ENCODE measurements around the gene FOXI2. TPM values are rescaled to one million over a fixed set of nuclear protein-coding genes. Genes with fewer than 3 reads are reported as not detected.
A peak's percentile ranks its signal among the peaks of the same experiment; 100 is the strongest.

Gene FOXI2
- 1 to 10 TPM; 1.0 to 4.3 (median 2.0) TPM for polyA plus RNA-seq (ENCODE audit: insufficient read length in 4 of 4)

DNA sequence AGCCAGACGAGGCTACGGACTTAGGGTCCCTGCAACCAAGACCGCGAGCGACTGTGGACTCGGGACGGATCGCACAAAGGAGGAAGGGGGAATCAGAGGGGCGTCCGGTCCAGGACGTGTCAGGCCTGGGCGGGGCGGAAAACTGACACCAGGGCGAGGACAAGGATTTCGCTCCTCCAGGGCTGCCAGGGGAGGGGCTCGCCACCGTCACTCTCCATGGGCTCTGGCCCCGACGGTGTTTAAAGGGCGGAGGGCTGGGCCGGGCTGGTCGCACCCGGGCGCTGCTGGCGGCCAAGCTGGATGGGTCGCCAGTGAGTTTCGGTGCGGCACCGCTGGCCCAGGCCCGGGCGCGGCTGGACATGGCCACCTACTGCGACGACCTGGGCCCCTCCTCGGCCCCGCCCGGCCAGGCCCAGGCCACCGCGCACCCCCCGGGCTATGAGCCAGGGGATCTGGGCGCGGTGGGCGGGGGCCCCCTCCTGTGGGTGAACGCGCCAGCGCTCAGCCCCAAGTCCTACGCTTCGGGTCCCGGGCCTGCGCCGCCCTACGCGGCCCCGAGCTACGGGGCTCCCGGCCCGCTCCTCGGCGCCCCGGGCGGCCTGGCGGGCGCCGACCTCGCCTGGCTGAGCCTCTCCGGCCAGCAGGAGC is at the start of gene FOXI2:
FOXI2 (plus strand) TSS at position 271 of the 648 bp plus-strand sequence; CDS start at position 360, 89 bp downstream.
- peak in 2 of 4 donors; percentile 32 to 39 for DNase-seq (ENCODE audit: low read depth in 4 of 4, low spot score in 2 of 4)

DNA sequence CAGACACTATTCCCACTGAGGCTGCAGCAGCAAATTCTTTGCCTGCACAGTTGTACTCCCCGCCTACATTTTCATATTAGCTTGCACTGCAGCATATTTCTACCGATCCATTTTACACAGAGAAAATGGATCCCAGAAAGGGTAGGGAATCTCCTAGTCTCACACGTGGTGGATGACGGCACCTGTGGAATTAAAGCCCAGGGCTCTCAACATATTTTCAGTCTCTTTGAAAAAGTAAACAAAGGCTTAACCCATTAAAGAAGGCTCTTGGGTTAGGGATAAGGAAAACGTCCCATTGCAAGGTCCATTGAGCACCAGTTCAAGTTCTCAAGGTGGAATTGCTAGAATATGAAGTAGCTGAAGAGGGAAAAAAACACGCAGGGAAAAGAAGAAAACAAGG is 49.4 kb upstream of the FOXI2 start:
- no peak for DNase-seq (ENCODE audit: low read depth in 4 of 4, low spot score in 2 of 4)

DNA sequence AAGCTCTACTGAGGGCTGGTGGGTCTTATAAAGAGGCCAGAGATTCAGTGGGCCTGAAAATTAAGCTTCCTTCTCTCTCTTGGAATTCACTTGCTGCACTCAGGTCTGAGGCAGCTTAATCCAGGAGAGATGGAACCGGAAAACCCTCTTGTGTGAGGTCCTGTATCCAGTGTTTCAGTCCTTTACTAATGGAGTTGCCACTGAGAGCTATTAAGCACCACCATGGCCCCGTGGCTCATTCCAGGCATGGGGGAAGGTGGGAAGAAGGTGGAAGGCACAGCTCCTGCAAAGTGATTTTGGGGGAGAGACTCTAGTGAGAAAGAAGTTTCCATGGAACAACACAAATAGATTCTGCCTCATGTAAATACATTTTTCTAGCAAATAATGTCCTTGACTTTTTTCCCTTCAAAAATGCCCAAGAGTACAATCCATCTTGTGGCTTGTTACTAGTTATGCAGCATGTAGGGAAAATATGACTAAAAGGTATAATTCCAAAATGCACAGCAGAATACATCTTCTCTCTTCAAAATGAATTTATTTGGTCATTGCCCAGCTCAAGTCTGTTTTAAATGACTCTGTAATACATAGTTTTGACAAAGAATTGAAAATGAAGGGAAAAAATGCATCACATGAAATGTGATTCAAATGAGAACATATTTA is 46.7 kb upstream of the FOXI2 start:
- no peak for DNase-seq (ENCODE audit: low read depth in 4 of 4, low spot score in 2 of 4)

DNA sequence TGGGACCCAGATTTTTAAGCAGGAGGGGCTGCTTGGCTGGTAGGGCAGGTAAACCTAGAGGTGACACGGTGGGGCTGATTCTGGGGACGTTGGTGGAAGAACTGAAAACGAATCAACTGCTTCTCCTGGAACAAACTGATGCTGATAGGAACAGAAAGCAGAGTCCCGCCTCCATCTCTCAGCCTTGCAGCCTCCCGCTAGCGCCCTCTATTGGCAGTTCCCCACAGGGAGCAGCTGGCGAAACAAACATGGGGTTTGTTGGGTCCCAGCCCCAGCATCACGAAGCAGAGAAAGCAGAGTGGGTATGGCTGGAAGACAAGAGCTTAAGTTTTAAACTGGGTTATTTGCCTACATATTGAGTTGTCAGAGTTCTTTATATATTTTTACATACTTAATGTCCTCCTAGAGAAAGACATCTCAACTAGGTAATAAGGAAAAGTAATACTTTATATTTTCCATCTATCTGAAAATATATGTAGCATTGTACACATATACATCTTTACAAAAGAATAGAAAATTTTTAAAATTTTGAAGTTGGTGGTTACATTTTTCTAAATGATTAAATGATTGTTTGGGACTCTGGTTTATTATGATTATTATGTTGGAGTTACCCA is 42.3 kb upstream of the FOXI2 start:
- DNase-seq (ENCODE audit: low read depth in 4 of 4, low spot score in 2 of 4), result no peak

DNA sequence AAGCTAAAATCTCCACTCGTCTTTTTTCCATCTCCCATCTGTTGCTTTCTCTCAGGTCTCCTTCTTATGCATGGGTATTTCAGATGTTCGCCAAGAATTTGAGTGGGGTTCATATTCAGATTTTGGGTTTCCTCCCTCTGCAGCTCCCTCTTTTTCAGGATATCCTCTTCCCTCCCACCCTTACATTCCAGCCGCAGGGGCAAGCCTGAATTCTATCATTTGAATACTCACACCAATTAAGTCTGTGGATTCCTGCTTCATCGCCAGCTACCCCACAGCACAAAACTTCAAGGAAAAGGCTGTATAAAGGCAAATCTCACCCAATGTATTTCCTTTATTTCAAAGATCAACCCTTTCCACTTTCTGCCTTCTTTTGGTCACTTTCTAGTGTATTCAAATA is 41.6 kb upstream of the FOXI2 start:
- no peak for DNase-seq (ENCODE audit: low read depth in 4 of 4, low spot score in 2 of 4)

DNA sequence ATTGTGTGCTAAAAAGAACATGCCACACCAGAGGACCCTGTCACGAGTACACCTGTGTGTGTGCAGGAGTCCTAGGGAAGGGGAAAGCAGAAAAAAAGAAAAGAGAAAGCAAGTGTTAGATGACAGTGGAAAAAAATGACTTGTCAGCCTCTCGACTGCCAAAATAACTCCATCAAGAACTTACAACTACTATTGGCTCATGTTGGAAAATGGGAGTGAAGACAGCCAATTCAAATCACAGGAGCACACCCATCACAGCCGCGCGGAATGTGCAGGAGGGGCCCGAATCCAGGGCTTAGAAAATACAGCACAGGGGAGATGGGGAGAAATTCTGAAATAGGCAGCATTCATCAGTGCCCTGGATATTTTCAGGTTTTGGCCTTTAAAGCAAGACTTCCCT is 38.1 kb upstream of the FOXI2 start:
- DNase-seq (ENCODE audit: low read depth in 4 of 4, low spot score in 2 of 4), result no peak

DNA sequence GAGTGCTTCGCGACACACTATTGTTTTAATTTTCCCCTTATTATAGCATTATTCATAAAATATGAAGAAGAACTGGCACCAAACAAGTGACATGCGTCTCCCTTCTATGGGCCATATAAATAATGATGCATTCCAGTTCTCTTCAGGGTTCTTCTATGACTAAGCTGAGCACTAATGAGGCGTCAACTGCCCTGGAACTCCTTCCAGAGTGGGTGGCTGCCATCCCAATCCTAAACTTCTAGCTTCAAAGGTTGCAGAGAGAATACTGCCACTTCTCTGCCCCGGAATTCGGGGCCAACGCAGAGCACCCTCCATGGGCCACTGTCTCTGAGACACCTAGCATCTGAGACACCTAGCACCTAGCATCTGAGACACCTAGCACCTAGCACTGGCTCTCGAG is 37.7 kb upstream of the FOXI2 start:
- DNase-seq (ENCODE audit: low read depth in 4 of 4, low spot score in 2 of 4), result no peak

DNA sequence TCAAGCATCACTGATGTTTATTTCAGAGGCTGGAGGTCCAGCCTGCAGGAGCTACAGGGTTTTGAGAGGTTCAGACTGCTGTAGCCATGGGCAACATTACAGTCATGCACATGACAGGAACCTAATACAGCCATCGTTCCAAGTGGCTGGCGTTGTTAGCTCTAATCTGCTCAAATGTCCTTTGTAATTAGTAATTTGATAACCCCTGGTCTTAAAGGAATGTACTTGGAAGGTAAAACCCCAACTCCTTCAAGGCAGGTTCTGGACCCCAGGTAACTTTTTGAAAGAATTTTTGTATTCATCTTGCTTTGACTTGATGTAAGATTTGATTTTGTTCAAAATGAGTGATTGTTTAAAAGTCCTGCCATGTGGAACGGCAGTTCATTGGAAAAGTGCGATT is 34.7 kb upstream of the FOXI2 start:
- peak; percentile 30 to 56 (median 46) for DNase-seq (ENCODE audit: low read depth in 4 of 4, low spot score in 2 of 4)

DNA sequence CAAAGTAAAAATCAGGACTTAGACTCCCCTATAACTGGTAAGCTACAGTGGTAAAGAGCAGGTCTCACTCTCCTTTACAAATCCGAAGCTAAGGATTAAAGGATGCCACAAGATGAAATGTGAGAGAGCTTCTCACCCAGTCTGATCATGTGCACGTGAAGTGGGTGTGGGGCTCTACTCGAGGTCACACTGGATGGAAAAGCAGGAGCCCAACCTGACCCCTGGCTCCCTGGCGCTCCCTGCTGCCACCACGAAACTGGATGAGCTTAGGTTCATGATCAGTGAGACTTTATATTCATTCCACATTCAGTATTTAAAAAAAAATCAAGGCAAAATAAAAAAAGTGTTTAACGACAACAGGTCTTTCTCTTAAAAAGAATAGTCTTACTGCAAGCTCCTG is 21.7 kb upstream of the FOXI2 start:
- no peak for DNase-seq (ENCODE audit: low read depth in 4 of 4, low spot score in 2 of 4)

DNA sequence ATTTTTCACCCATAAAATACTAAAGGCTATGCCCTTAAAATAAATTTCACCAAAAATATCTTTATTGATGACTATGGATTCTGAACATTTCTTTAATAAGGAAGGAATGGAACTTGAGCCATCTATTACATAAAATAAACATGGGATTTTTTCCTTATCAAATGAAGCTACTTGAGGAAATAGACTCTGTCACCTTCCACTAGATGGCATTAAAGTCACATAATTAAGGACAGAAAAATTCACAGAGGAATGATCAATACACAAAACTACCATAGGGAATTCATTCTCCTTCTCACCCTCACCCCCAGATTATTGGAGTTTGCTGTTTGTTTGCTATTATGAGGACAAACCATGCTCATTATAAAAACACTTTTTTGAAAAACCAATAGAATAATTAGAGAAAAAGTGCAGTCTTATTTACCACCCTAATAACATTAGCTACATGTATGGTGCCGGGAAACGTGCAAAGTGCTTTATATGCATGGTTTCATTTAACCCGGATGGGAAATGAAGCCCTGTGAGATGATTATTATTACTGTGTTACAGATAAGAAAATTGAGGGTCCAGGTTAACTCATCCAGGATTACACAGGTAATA is 21.1 kb upstream of the FOXI2 start:
- DNase-seq (ENCODE audit: low read depth in 4 of 4, low spot score in 2 of 4), result no peak

DNA sequence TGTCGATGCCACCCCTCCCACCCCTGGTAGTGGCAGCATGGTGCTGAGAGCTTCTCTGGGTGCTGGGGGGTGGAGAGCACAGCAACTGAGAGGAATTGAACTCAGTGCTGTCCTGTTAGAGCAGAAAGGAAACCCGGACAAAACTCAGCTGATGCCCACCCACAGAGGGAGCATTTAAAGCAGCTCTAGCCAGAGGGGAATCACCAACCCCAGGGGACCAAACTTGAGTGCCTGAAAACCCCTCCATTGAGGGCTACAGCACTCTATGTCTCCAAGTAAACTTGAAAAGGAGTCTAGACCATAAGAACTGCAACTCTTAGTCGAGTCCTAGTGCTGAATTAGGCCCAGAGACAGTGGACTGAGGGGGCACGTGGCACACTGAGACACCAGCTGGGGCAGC is 16.8 kb upstream of the FOXI2 start:
- DNase-seq (ENCODE audit: low read depth in 4 of 4, low spot score in 2 of 4), result no peak

DNA sequence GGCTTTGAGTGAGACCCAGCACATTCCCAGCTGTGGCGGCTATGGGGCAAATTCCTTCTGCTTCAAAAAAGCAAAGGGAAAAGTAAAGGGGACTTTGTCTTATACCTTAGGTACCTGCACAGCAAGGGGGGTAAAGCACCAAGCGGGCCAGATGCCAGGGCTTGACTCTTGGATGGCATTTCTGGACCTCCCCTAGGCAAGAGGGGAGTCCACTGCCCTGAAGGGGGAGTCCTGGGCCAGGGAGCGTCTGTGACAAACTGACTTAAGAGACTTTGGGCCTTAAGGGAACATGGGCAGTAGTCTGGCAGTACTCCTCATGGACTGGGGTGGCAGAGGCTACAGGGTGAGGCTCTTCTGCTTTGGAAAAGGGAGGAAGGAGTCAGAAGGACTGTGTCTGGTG is 16.1 kb upstream of the FOXI2 start:
- DNase-seq (ENCODE audit: low read depth in 4 of 4, low spot score in 2 of 4), result no peak

DNA sequence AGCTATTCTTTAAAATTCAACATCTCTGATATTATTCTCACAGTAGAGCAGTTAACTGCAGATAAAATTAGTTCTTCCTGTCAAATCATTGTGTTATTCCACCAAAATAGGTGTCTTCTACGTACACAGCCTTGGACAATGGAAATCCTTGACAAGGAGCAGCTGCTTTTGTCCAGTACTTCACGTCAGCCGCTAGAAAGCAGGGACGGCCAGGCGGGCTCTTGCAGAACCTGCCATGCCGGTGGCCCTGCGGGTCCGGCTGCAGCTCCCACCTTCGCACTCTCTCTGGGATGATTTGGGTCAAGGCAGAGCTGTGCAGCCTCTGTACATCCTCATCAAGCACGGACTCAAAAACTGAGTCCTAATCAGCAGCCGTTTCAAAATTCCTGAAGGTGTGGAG is 2.2 kb upstream of the FOXI2 start:
- DNase-seq (ENCODE audit: low read depth in 4 of 4, low spot score in 2 of 4), result no peak

DNA sequence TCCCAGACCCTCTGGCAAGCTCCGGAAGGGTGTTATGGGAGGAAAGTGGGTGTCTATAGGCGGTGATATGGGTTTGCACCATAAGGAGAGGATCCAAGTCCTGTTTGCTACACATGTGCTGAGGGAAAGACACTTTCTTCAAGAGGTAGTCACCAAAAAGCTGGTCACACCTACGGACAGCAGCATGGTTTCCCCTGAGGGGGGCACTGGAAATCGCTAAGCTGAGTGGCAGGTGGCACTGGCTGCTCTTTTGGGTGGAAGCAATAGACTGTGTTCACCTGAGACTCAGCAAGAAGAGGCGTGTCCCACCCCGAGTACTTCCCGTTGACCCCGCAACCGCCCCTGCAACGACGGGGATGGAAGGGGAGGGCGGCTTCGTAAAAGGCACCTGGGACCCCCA is 1.8 kb upstream of the FOXI2 start:
- DNase-seq (ENCODE audit: low read depth in 4 of 4, low spot score in 2 of 4), result no peak

DNA sequence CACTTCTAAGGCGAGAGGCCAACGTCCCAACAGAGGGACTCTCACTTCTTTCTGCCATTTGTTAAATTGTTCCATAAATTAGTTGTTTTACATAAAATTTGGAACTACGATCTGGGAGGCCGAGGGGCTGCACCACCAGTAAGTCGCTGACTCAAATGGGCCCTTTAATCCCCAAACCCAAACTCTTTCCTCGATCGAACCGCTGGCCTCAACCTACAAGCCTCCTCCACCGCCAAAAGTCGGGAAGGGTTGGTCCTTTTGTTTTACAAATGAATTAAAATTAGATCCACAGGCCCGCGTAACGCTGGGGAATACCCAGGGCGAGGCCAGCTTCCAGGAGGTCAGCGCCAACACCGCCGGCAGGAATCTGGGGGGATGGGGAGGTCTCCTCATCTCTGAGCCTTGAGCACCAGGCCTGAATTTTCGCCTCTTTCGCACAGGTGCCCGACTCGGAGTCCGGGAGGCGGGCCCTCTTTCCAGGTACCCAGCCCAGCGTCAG is 1.2 kb upstream of the FOXI2 start:
- no peak for DNase-seq (ENCODE audit: low read depth in 4 of 4, low spot score in 2 of 4)

DNA sequence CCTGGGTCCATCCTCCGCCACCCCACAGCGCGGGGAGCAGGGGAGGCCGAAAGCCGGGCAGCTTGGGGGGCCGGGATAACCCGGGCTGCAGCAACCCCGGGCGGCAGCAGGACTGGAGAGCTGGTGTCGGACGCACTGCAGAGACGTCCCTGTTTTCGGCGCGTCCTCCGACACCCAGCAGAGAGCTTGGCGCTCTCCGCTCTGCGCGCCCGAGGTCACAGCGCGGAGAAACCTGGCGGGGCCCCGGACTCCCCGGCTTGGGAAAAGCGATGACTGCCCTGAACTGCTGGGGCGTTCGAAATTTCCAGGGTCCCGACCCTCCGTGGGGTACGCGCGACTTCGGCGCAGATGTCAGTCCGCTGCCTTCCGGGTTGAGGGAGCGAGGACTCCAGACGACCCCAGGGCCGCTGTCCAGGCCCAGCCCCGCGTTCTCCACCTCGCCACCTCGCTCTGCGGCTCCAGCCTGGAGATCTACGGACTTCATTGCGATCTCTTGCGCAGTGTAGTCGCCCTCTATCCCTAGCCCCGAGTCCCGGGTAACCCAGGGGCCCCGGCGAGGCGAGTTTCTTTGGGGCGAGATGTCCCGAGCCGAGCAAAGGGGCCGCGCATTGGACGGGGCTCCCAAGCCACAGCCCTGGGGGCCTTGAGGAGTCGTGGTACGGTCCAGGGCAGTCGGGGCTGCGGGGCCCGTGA is 617 bp upstream of the FOXI2 start:
- peak in 1 of 4 donors; percentile 13 for DNase-seq (ENCODE audit: low read depth in 4 of 4, low spot score in 2 of 4)

DNA sequence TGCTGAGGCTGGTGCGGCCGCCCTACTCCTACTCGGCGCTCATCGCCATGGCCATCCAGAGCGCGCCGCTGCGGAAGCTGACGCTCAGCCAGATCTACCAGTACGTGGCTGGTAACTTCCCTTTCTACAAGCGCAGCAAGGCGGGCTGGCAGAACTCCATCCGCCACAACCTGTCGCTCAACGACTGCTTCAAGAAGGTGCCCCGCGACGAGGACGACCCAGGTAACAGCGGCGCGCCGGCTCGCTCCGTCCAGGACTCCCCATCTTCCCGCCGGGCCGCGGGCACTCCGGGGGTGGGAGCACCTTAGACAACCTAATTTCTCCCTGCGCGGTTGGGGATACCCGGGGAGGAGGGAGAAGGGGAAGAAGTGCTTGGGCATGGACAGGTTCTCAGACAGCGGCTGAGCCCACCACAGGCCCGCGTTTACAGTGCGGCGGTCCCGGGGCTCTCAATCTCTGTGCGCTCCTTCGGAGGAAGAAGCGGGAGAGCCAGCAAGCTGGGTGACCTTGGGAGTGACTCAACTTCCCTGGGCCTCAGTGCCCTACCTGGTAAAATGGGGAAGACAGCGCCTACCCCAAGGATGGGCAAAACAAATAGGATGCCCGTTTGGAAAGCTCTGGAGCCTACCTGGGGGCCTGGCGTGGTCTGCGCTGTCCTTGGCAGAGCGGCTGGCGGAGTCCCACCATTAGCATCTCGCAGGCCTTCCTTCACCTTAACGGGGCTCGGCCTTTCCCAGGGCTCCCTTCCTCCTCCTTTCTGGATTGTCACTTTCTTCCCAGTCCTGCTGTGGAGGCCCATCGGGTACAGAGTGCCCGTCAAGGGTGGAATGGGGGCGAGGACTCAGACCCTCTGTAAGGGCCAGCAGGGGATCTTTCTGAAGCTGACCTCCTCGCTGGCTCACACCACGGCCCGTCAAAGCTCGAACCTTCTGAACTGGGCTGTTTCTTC is 852 bp downstream of the FOXI2 start:
- DNase-seq (ENCODE audit: low read depth in 4 of 4, low spot score in 2 of 4), result no peak

DNA sequence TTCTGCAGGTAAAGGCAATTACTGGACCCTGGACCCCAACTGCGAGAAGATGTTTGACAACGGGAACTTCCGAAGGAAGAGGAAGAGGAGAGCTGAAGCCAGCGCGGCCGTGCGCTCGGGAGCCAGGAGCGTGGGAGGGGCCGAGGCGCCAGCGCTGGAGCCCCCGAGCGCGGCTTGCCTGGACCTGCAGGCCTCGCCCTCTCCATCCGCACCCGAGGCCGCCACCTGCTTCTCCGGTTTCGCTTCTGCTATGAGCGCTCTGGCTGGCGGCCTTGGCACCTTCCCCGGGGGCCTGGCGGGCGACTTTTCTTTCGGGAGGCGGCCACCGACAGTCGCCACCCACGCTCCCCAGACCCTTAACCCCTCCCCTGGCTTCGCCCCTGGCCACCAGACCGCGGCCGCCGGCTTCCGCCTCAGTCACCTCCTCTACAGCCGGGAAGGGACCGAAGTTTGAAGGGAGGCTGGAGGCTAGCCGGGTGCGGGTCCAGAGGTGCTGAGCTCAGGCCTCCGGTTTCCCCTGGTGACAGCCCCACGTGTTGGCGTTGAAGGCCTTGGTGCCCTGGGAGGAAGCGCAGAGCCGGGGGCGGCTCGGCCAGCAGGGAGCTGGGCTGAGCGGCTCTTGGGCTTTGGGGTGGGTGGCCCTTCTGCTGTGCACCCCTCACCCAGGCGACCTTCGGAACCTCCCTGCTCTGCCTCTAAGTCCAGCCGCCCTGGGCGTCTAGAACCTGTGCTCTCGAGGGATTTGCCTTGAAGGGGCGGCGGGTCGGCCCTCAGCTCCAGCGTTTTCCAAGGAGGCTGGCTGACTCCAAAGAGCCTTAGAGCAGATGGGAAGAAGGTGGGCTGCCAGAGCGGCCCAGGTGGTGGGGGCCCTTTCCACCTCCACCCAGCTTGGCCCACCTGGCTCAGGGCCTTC is 1.8 kb downstream of the FOXI2 start:
- no peak for DNase-seq (ENCODE audit: low read depth in 4 of 4, low spot score in 2 of 4)

DNA sequence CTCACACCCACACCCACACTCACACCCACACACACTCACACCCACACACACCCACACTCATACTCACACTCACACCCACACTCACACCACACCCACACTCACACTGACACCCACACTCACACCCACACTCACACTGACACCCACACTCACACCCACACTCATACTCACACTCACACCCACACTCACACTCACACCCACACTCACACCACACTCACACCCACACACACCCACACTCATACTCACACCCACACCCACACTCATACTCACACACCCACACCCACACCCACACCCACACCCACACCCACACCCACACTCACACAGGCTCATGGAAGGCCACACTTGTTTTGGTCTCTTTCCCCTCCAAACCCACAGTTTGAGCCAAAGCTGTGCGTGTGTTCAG is 2.9 kb downstream of the FOXI2 start:
- DNase-seq (ENCODE audit: low read depth in 4 of 4, low spot score in 2 of 4), result no peak
